B cell (primary cell): ENCODE data around the gene FAM131B. TPM values are rescaled to one million over a fixed set of nuclear protein-coding genes. Genes with fewer than 3 reads are reported as not detected.

Source experiments
- ATAC-seq: fragments of 200-7000 bp; cut with Tn5 transposase; one replicate; pipeline ENCODE4 v1.10.0; 2021; ENCODE audit warnings: low read depth, mild to moderate bottlenecking, moderate number of reproducible peaks, moderate library complexity
- CTCF ChIA-PET: fragments of 350-600 bp; sonication (Branson Sonifier 250); formaldehyde crosslinking; loops from one replicate; lab custom pipeline; 2021; ENCODE audit warnings: antibody characterized with exemption, inconsistent platforms; lab: Charles Lee
- POLR2A ChIA-PET: fragments of 350-600 bp; sonication (Branson Sonifier 250); formaldehyde crosslinking; loops from one replicate; lab custom pipeline; 2021; ENCODE audit warnings: antibody characterized with exemption; lab: Charles Lee
- DNase-seq: peaks from one replicate; pipeline ENCODE4 v3.0.0; 2013
- H2AFZ ChIP-seq: 2 replicates; pipeline ENCODE4 v1.6.1; 2012; ENCODE audit warnings: mild to moderate bottlenecking, low read depth, low read length; ENCODE audit not compliant: insufficient read depth, poor library complexity, severe bottlenecking
- H3K27ac ChIP-seq, 2 donors: 1 replicate in 1 of 2; 2 replicates in 1 of 2; pipeline ENCODE4 v1.5.1; 2012 to 2013; ENCODE audit warnings: low read length in 2 of 2, mild to moderate bottlenecking in 2 of 2, moderate library complexity in 1 of 2
- H3K27me3 ChIP-seq, 4 experiments: fragments of 200-600 bp in 1 of 4; sonication (generic) in 1 of 4; replicated peaks in 1 of 4; 1 replicate in 2 of 4; 2 replicates in 2 of 4; pipeline versions ENCODE4 v1.6.1 to v1.7.0; 2013 to 2016; ENCODE audit warnings: low read length in 3 of 4, mild to moderate bottlenecking in 2 of 4, mixed read lengths in 1 of 4, moderate library complexity in 1 of 4; ENCODE audit not compliant: insufficient read depth in 4 of 4, control insufficient read depth in 3 of 4; ENCODE audit errors: control extremely low read depth in 1 of 4
- H3K36me3 ChIP-seq, 2 experiments: replicated peaks in 1 of 2; 1 replicate in 1 of 2; 2 replicates in 1 of 2; pipeline versions ENCODE4 v1.6.1 to v1.7.1; 2013; ENCODE audit warnings: low read length in 1 of 2; ENCODE audit not compliant: insufficient read depth in 2 of 2, control insufficient read depth in 1 of 2; ENCODE audit errors: control extremely low read depth in 1 of 2, extremely low read depth in 1 of 2
- H3K4me1 ChIP-seq, 2 donors: fragments of 200-600 bp in 1 of 2; sonication (generic) in 1 of 2; 1 replicate in 1 of 2; 2 replicates in 1 of 2; pipeline versions ENCODE4 v1.5.1 to v1.6.1; 2013 to 2017; ENCODE audit warnings: low read length in 2 of 2; ENCODE audit not compliant: control insufficient read depth in 2 of 2, insufficient read depth in 2 of 2
- H3K4me2 ChIP-seq: replicated peaks from 2 replicates; pipeline ENCODE3; 2012; ENCODE audit warnings: mild to moderate bottlenecking, low read depth, low read length; ENCODE audit not compliant: poor library complexity, severe bottlenecking
- H3K4me3 ChIP-seq, 5 experiments: fragments of 200-600 bp in 1 of 5; sonication (generic) in 1 of 5; 1 replicate in 3 of 5; 2 replicates in 2 of 5; pipeline versions ENCODE4 v1.5.1 to v1.7.0; 2011 to 2016; ENCODE audit warnings: low read length in 4 of 5, mild to moderate bottlenecking in 4 of 5, low read depth in 2 of 5, control low read depth in 1 of 5, moderate library complexity in 1 of 5; ENCODE audit not compliant: insufficient read depth in 1 of 5; ENCODE audit errors: control extremely low read depth in 1 of 5, extremely low read depth in 1 of 5
- H3K79me2 ChIP-seq: fragments of 200-600 bp; sonication (generic); one replicate; pipeline ENCODE4 v1.6.0; 2016; ENCODE audit warnings: low read length; ENCODE audit not compliant: control insufficient read depth, insufficient read depth
- H3K9ac ChIP-seq: fragments of 200-600 bp; sonication (generic); 2 replicates; pipeline ENCODE4 v1.6.1; 2017; ENCODE audit warnings: mild to moderate bottlenecking, low read length, moderate library complexity
- H3K9me3 ChIP-seq, 3 donors: one replicate each; pipeline versions ENCODE4 v1.6.1 to v1.7.1; 2013; ENCODE audit warnings: low read length in 2 of 3; ENCODE audit not compliant: control insufficient read depth in 2 of 3, insufficient read depth in 1 of 3; ENCODE audit errors: control extremely low read depth in 1 of 3
- H4K20me1 ChIP-seq: 2 replicates; pipeline ENCODE4 v1.6.0; 2012; ENCODE audit warnings: mild to moderate bottlenecking, low read length; ENCODE audit not compliant: insufficient read depth, control insufficient read depth, poor library complexity, severe bottlenecking
- H3K27ac Mint-ChIP-seq: one replicate; pipeline ENCODE4 v1.8.0; 2021; ENCODE audit warnings: mixed read lengths
- H3K27me3 Mint-ChIP-seq: one replicate; pipeline ENCODE4 v1.8.0; 2021; ENCODE audit warnings: mixed read lengths
- H3K4me1 Mint-ChIP-seq: one replicate; pipeline ENCODE4 v1.8.0; 2021; ENCODE audit warnings: mixed read lengths
- H3K4me3 Mint-ChIP-seq: one replicate; pipeline ENCODE4 v1.8.0; 2021; ENCODE audit warnings: mixed read lengths
- H3K9me3 Mint-ChIP-seq: one replicate; pipeline ENCODE4 v1.8.0; 2022; ENCODE audit warnings: mixed read lengths; ENCODE audit not compliant: insufficient read depth
- CTCF ChIP-seq: fragments of 200-600 bp; IDR thresholded peaks from one replicate; pipeline ENCODE4 v1.8.0; 2022; ENCODE audit warnings: antibody characterized with exemption, mild to moderate bottlenecking
- EZH2 ChIP-seq: IDR thresholded peaks from 2 replicates; pipeline ENCODE4 v1.6.1; 2012; ENCODE audit warnings: borderline replicate concordance, low read depth, mild to moderate bottlenecking, moderate library complexity, low read length; ENCODE audit not compliant: insufficient read depth, poor library complexity, severe bottlenecking
- WGBS: methylation state at CpG from one replicate; pipeline ENCODE4 v1.1.5; 2013; ENCODE audit warnings: missing lambda C conversion rate; ENCODE audit not compliant: insufficient coverage; 5-methylcytosine and 5-hydroxymethylcytosine counted together
- intact Hi-C: fragments of 100-400 bp; cut with micrococcal nuclease; formaldehyde crosslinking; loops from one replicate; pipeline ENCODE4 v1.10.0; 2022
- polyA plus RNA-seq: library from polyadenylated mRNA; depleted of rRNA; stranded (reverse); fragments of >200 nt; gene quantifications from 2 replicates; pipeline ENCODE4 v1.2.3, GENCODE V29; 2012
- total RNA-seq, 2 donors: library from RNA; stranded (reverse); fragments of 120-200 nt in 1 of 2; gene quantifications; 1 replicate in 1 of 2; 2 replicates in 1 of 2; pipeline versions ENCODE4 v1.2.3 to v1.2.4, GENCODE V29; 2013 to 2022

The FAM131B gene
- total and polyA plus RNA-seq, 2 donors (not counting 1 experiment from before 2014, with no cell fraction given) = 0.05 TPM; not detected in 1

- peaks cover 6% of the 10 kb centered on the region for H3K4me1 Mint-ChIP-seq
- Histone ChIP-seq H3K9me3 (no peaks in the 10 kb centered on the region), H3K4me3 (no peak overlapping the region), H2AFZ (no peak overlapping the region), H3K27me3 (peaks cover 0 to 37% (median 23%) of the 10 kb centered on the region in 4 experiments), H3K4me2 (no peak overlapping the region), H3K79me2 (no peaks in the 10 kb centered on the region), H3K27ac (no peak overlapping the region), H3K4me1 (peaks cover 0 to 4% of the 10 kb centered on the region in 2 donors), H3K9ac (no peak overlapping the region), H3K36me3 (no peaks in the 10 kb centered on the region), H4K20me1 (no peaks in the 10 kb centered on the region)
- WGBS = no CpG with 5 or more reads among the region's 1 CpG
- intact Hi-C loops = loop anchor here (10.0 kb wide), 1 partner anchor 46 kb away; no protein-coding TSS in a partner anchor
- no peak overlapping the region for H3K4me3 Mint-ChIP-seq
- no peak overlapping the region for H3K27ac Mint-ChIP-seq
- no peaks in the 10 kb centered on the region for H3K9me3 Mint-ChIP-seq
- no peak for DNase-seq
- no peak for ATAC-seq
- peaks cover 49% of the 10 kb centered on the region for H3K27me3 Mint-ChIP-seq
- POLR2A ChIA-PET = no interaction called here
- TF ChIP-seq CTCF (no peak), EZH2 (no peak)
- CTCF ChIA-PET = interaction anchor here (0.7 to 2.5 kb wide), 3 partner anchors 12 to 128 kb away, joined by 3 to 12 read pairs (median 5); partner anchors contain the start of gene ZYX
Observed at GRCh38 chr7:143368387-143368786, 5.9 kb upstream of the FAM131B start.

DNA sequence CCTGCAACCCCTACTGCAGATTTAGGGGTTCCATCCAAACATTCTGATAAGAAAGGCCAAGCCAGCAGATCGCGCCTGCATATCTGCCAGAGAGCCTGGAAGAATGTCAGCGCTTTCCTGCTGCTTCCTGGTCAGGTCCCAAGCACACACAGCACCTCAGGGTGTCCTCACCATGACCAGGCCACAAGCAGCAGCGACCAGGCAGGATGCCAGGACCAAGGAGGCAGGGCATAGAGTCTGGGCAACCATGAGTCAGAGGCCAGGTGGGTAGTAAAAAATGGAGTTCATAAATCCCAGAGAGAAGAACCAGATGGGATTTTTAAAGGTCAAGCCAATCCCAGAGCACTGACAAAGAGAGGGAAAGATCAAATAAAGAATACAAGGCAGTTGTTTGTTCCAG, 5.5 kb upstream of the FAM131B start:
- ATAC-seq (no peak), DNase-seq (no peak)
- Histone ChIP-seq H3K9me3 (no peaks in the 10 kb centered on the region), H2AFZ (no peak overlapping the region), H3K4me3 (no peak overlapping the region), H3K27ac (no peak overlapping the region), H3K9ac (no peak overlapping the region), H3K4me2 (no peak overlapping the region), H3K4me1 (peaks cover 3 to 7% of the 10 kb centered on the region in 2 donors), H3K27me3 (peaks cover 0 to 41% (median 27%) of the 10 kb centered on the region in 4 experiments), H3K79me2 (no peaks in the 10 kb centered on the region), H4K20me1 (no peaks in the 10 kb centered on the region), H3K36me3 (no peaks in the 10 kb centered on the region)
- TF ChIP-seq CTCF (no peak), EZH2 (no peak)
- no peaks in the 10 kb centered on the region for H3K9me3 Mint-ChIP-seq
- peaks cover 10% of the 10 kb centered on the region for H3K4me1 Mint-ChIP-seq
- H3K27ac Mint-ChIP-seq = no peak overlapping the region
- CTCF ChIA-PET = interaction anchor here (0.7 to 2.5 kb wide), 2 partner anchors 13 to 128 kb away, joined by 3 to 12 read pairs; partner anchors contain the start of gene ZYX
- intact Hi-C loops = loop anchor here (10.0 kb wide), 1 partner anchor 47 kb away; no protein-coding TSS in a partner anchor
- peaks cover 53% of the 10 kb centered on the region for H3K27me3 Mint-ChIP-seq
- no peak overlapping the region for H3K4me3 Mint-ChIP-seq
- POLR2A ChIA-PET = no interaction called here
- 85% methylated on average over 4 of the region's 4 CpGs for WGBS
